ENCODE data around the gene IPO11.

IPO11 gene

DNA sequence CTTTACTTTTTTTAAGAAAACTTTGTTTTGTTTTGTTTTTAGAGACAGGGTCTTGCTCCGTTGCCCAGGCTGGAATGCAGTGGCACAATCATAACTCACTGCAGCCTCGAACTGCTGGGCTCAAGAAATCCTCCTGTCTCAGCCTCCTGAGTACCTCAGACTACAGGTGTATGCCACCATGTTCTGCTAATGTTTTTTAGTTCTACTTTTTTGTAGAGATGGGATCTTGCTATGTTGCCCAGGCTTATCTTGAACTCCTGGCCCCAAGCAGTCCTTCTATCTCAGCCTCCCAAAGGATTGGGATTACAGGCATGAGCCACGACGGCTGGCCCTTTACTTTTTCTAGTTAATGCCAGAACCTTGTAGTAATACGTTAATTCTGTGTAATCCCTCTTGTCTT lies 36.0 kb downstream of the IPO11 start:
- no peak overlapping the region for H3K4me3 ChIP-seq (ENCODE audit: insufficient read depth in 1 of 2, low read depth in 1 of 2, low read length in 2 of 2)
- no peaks in the 10 kb centered on the region for H3K27me3 ChIP-seq (ENCODE audit: control insufficient read depth in 1 of 2, insufficient read depth in 1 of 2, low read length in 2 of 2)
- H3K4me1 ChIP-seq (ENCODE audit: control insufficient read depth, insufficient read depth, low read depth, low read length) = peaks cover 2% of the 10 kb centered on the region
- no peak overlapping the region for H3K27ac ChIP-seq (ENCODE audit: low read length, poor library complexity, severe bottlenecking)
- H3K9ac ChIP-seq (ENCODE audit: low read length) = no peak overlapping the region
- H2AK5ac ChIP-seq (ENCODE audit: low read length, severe bottlenecking) = no peak overlapping the region
- H3K36me3 ChIP-seq (ENCODE audit: control insufficient read depth in 1 of 2, insufficient read depth in 2 of 2, low read depth in 1 of 2, low read length in 2 of 2) = peaks cover 5 to 41% of the 10 kb centered on the region in 2 experiments
- H3K14ac ChIP-seq (ENCODE audit: low read length in 2 of 2) = no peak overlapping the region
- no peak for DNase-seq
- no peak overlapping the region for H2BK15ac ChIP-seq (ENCODE audit: low read depth, poor library complexity, severe bottlenecking)
- no peak overlapping the region for H3K4me2 ChIP-seq (ENCODE audit: low read length, poor library complexity, severe bottlenecking)
- no peak overlapping the region for H3K23ac ChIP-seq (ENCODE audit: low read length in 2 of 2)
- H3K18ac ChIP-seq (ENCODE audit: low read depth in 1 of 2, low read length in 2 of 2) = no peak overlapping the region
- 100% methylated on average over 2 of the region's 5 CpGs for WGBS
- no peak overlapping the region for H4K8ac ChIP-seq (ENCODE audit: low read length)
- no peak overlapping the region for H4K91ac ChIP-seq (ENCODE audit: low read length)
- no peak overlapping the region for H2AFZ ChIP-seq (ENCODE audit: low read depth, low read length)
- H3K79me1 ChIP-seq (replicated peaks; ENCODE audit: low read length, poor library complexity, severe bottlenecking) = peaks cover 27% of the 10 kb centered on the region
- no peak overlapping the region for H2BK5ac ChIP-seq (ENCODE audit: low read depth, low read length, poor library complexity, severe bottlenecking)
- no peak overlapping the region for H2BK12ac ChIP-seq (ENCODE audit: low read length in 2 of 2)
- no peaks in the 10 kb centered on the region for H3K9me3 ChIP-seq (ENCODE audit: control insufficient read depth, low read length)
- H3K4ac ChIP-seq (ENCODE audit: low read depth in 1 of 2, low read length in 2 of 2) = no peak overlapping the region
- no peak overlapping the region for H2BK120ac ChIP-seq (ENCODE audit: low read depth, low read length)

DNA sequence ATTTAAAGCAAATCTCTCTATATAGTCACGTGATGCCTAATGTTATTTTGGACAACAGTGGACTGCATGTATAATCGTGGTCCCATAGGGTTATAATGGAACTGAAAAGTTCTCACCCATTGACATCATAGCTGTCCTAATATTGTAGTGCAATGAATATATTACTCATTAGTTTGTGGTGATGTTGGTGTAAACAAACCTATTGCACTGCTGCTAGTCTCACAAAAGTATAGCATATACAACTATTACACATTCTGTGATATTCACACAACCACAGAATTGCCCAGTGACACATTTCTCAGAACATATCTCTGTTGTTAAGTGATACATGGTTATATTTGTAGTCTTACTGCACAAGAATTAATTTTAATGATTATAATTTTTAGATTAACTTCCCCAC lies 37.7 kb downstream of the IPO11 start:
- Histone ChIP-seq H2AFZ (ENCODE audit: low read depth, low read length) (no peak overlapping the region), H3K4ac (ENCODE audit: low read depth in 1 of 2, low read length in 2 of 2) (no peak overlapping the region), H4K8ac (ENCODE audit: low read length) (no peak overlapping the region), H2BK12ac (ENCODE audit: low read length in 2 of 2) (no peak overlapping the region), H3K23ac (ENCODE audit: low read length in 2 of 2) (no peak overlapping the region), H3K36me3 (ENCODE audit: control insufficient read depth in 1 of 2, insufficient read depth in 2 of 2, low read depth in 1 of 2, low read length in 2 of 2) (peaks cover 5 to 39% of the 10 kb centered on the region in 2 experiments), H3K14ac (ENCODE audit: low read length in 2 of 2) (no peak overlapping the region), H2BK5ac (ENCODE audit: low read depth, low read length, poor library complexity, severe bottlenecking) (no peak overlapping the region), H3K79me1 (replicated peaks; ENCODE audit: low read length, poor library complexity, severe bottlenecking) (peaks cover 21% of the 10 kb centered on the region), H2AK5ac (ENCODE audit: low read length, severe bottlenecking) (no peak overlapping the region), H2BK120ac (ENCODE audit: low read depth, low read length) (no peak overlapping the region), H3K4me2 (ENCODE audit: low read length, poor library complexity, severe bottlenecking) (no peak overlapping the region), H3K9me3 (ENCODE audit: control insufficient read depth, low read length) (no peaks in the 10 kb centered on the region), H3K4me1 (ENCODE audit: control insufficient read depth, insufficient read depth, low read depth, low read length) (no peaks in the 10 kb centered on the region), H3K27me3 (ENCODE audit: control insufficient read depth in 1 of 2, insufficient read depth in 1 of 2, low read length in 2 of 2) (no peaks in the 10 kb centered on the region), H4K91ac (ENCODE audit: low read length) (no peak overlapping the region), H2BK15ac (ENCODE audit: low read depth, poor library complexity, severe bottlenecking) (no peak overlapping the region), H3K4me3 (ENCODE audit: insufficient read depth in 1 of 2, low read depth in 1 of 2, low read length in 2 of 2) (no peak overlapping the region), H3K9ac (ENCODE audit: low read length) (no peak overlapping the region), H3K18ac (ENCODE audit: low read depth in 1 of 2, low read length in 2 of 2) (no peak overlapping the region), H3K27ac (ENCODE audit: low read length, poor library complexity, severe bottlenecking) (no peak overlapping the region)
- DNase-seq = peak; percentile 68
- 100% methylated on average over 1 of the region's 2 CpGs for WGBS

- Histone ChIP-seq H4K91ac (ENCODE audit: low read length) (no peak overlapping the region), H2BK15ac (ENCODE audit: low read depth, poor library complexity, severe bottlenecking) (no peak overlapping the region), H3K79me1 (replicated peaks; ENCODE audit: low read length, poor library complexity, severe bottlenecking) (peaks cover 18% of the 10 kb centered on the region), H3K4me1 (ENCODE audit: control insufficient read depth, insufficient read depth, low read depth, low read length) (no peaks in the 10 kb centered on the region), H3K4me2 (ENCODE audit: low read length, poor library complexity, severe bottlenecking) (no peak overlapping the region), H2BK5ac (ENCODE audit: low read depth, low read length, poor library complexity, severe bottlenecking) (no peak overlapping the region), H3K9ac (ENCODE audit: low read length) (no peak overlapping the region), H3K18ac (ENCODE audit: low read depth in 1 of 2, low read length in 2 of 2) (no peak overlapping the region), H3K9me3 (ENCODE audit: control insufficient read depth, low read length) (no peaks in the 10 kb centered on the region), H3K4ac (ENCODE audit: low read depth in 1 of 2, low read length in 2 of 2) (no peak overlapping the region), H3K14ac (ENCODE audit: low read length in 2 of 2) (no peak overlapping the region), H4K8ac (ENCODE audit: low read length) (no peak overlapping the region), H3K27ac (ENCODE audit: low read length, poor library complexity, severe bottlenecking) (no peak overlapping the region), H3K23ac (ENCODE audit: low read length in 2 of 2) (no peak overlapping the region), H2AFZ (ENCODE audit: low read depth, low read length) (no peak overlapping the region), H2BK12ac (ENCODE audit: low read length in 2 of 2) (no peak overlapping the region), H2BK120ac (ENCODE audit: low read depth, low read length) (no peak overlapping the region), H3K36me3 (ENCODE audit: control insufficient read depth in 1 of 2, insufficient read depth in 2 of 2, low read depth in 1 of 2, low read length in 2 of 2) (peaks cover 0 to 11% of the 10 kb centered on the region in 2 experiments), H3K4me3 (ENCODE audit: insufficient read depth in 1 of 2, low read depth in 1 of 2, low read length in 2 of 2) (no peak overlapping the region), H3K27me3 (ENCODE audit: control insufficient read depth in 1 of 2, insufficient read depth in 1 of 2, low read length in 2 of 2) (no peaks in the 10 kb centered on the region), H2AK5ac (ENCODE audit: low read length, severe bottlenecking) (no peak overlapping the region)
- DNase-seq = peak; percentile 24
- 89% methylated on average over 1 of the region's 1 CpG for WGBS
Observed at GRCh38 chr5:62457071-62457470, 44.5 kb downstream of the IPO11 start.

GRCh38 chr5:62460578-62460983 lies 48.0 kb downstream of the IPO11 start:
- Histone ChIP-seq H2BK15ac (ENCODE audit: low read depth, poor library complexity, severe bottlenecking) (no peak overlapping the region), H3K4me3 (ENCODE audit: insufficient read depth in 1 of 2, low read depth in 1 of 2, low read length in 2 of 2) (no peak overlapping the region), H3K9ac (ENCODE audit: low read length) (no peak overlapping the region), H3K4ac (ENCODE audit: low read depth in 1 of 2, low read length in 2 of 2) (no peak overlapping the region), H3K23ac (ENCODE audit: low read length in 2 of 2) (no peak overlapping the region), H2BK120ac (ENCODE audit: low read depth, low read length) (no peak overlapping the region), H4K8ac (ENCODE audit: low read length) (no peak overlapping the region), H3K14ac (ENCODE audit: low read length in 2 of 2) (no peak overlapping the region), H2AK5ac (ENCODE audit: low read length, severe bottlenecking) (no peak overlapping the region), H2BK12ac (ENCODE audit: low read length in 2 of 2) (no peak overlapping the region), H3K4me1 (ENCODE audit: control insufficient read depth, insufficient read depth, low read depth, low read length) (no peaks in the 10 kb centered on the region), H4K91ac (ENCODE audit: low read length) (no peak overlapping the region), H3K79me1 (replicated peaks; ENCODE audit: low read length, poor library complexity, severe bottlenecking) (peaks cover 25% of the 10 kb centered on the region), H3K18ac (ENCODE audit: low read depth in 1 of 2, low read length in 2 of 2) (no peak overlapping the region), H2AFZ (ENCODE audit: low read depth, low read length) (no peak overlapping the region), H3K36me3 (ENCODE audit: control insufficient read depth in 1 of 2, insufficient read depth in 2 of 2, low read depth in 1 of 2, low read length in 2 of 2) (no peaks in the 10 kb centered on the region), H3K27ac (ENCODE audit: low read length, poor library complexity, severe bottlenecking) (no peak overlapping the region), H3K27me3 (ENCODE audit: control insufficient read depth in 1 of 2, insufficient read depth in 1 of 2, low read length in 2 of 2) (no peaks in the 10 kb centered on the region), H3K4me2 (ENCODE audit: low read length, poor library complexity, severe bottlenecking) (no peak overlapping the region), H3K9me3 (ENCODE audit: control insufficient read depth, low read length) (no peaks in the 10 kb centered on the region), H2BK5ac (ENCODE audit: low read depth, low read length, poor library complexity, severe bottlenecking) (no peak overlapping the region)
- DNase-seq = peak; percentile 63
